HG02970 (cell line): ENCODE data around the gene CHST1.

Experiments used
- ATAC-seq: cut with Tn5 transposase; IDR thresholded peaks from one replicate; pipeline ENCODE4 v1.9.1; 2021; ENCODE audit warnings: mild to moderate bottlenecking, moderate library complexity, moderate number of reproducible peaks; ENCODE audit not compliant: unreplicated experiment, low FRiP score

CHST1 gene

GRCh38 chr11:45609902-45610301, 55.5 kb downstream of the CHST1 start:
- ATAC-seq = no peak

DNA sequence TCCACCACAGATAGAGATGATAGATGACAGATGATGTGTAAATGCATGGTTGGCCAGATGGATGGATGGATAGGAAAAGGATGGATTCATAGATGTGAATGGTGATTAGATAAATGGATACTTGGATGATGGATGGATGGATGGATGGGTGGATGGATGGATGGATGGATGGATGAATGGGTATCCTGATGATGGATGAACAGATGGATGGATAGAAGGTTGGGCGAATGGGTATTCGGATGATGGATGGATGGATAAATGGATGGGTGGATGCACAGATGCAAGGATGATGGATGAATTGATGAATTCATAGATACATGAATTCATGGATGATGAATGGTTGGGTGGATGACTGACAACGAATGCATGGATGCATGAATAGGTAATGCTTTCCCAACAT, 56.1 kb downstream of the CHST1 start:
- ATAC-seq = no peak

DNA sequence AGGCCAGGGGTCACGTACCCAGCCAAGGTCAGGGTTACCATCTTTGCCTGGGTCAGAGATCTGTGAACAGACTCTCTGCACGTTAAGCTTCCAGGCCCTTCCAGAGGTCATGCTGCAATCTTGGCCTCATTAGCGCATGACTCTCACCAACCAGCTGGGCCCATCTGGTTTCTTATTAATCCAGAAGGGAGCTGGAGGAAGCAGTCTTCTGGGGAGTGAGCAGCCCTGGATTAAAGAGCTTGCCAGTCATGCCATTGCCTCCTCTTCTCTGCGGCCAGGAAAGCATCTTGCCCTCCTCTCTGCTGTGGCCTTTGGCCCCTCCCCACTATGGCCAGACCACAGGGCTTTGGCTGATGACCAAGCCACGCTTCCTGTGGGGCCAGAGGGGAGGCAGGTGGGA, 57.4 kb downstream of the CHST1 start:
- no peak for ATAC-seq

GRCh38 chr11:45606514-45607281, 58.7 kb downstream of the CHST1 start:
- no peak for ATAC-seq

GRCh38 chr11:45605051-45605450, 60.4 kb downstream of the CHST1 start:
- no peak for ATAC-seq

GRCh38 chr11:45603946-45604682, 61.3 kb downstream of the CHST1 start:
- no peak for ATAC-seq

- ATAC-seq = no peak
Measured at GRCh38 chr11:45599161-45599943, 66.1 kb downstream of the CHST1 start.
